Posterior vena cava (tissue), 2 donors: Measurements from ENCODE around the gene RPL26. TPM values are rescaled to one million over a fixed set of nuclear protein-coding genes. Genes with fewer than 3 reads are reported as not detected.
A peak's percentile ranks its signal among the peaks of the same experiment; 100 is the strongest.

Experiments used
- DNase-seq: peaks from one replicate; pipeline ENCODE4 v3.0.0-alpha.2; 2020; ENCODE audit warnings: low spot score
- intact Hi-C, 2 donors: fragments of 100-400 bp; cut with DNase I; formaldehyde crosslinking; loops; one replicate each; pipeline versions ENCODE4 v1.14.1 to v1.14.2; 2022 to 2023
- long read RNA-seq, 2 donors: library from polyadenylated mRNA; unstranded; transcript quantifications; one replicate each; pipeline ENCODE4 v2.0.0, GENCODE V29; 2020 to 2021
- total RNA-seq, 2 donors: library from RNA; stranded (reverse); fragmentation: NEBNext Ultra II Directional; extraction: Animal tissue kit (Norgen Biotek cat#: 25700); gene quantifications; one replicate each; pipeline ENCODE4 v1.2.1, GENCODE V29; 2021
- donor health status: DM: yes; HTN: yes; CAD: no.
- donor health status: DM: yes; HTN: yes; CAD: no.

RPL26 gene
- 1,000 to 10,000 TPM; 1,249 to 1,265 TPM for total RNA-seq
- long read RNA-seq, donor 1, transcript RPL26-214 (4 exons, 528 nt) = major isoform, 102 of 106 reads
- long read RNA-seq, donor 1, partial matches to known transcripts = 1 of 106 reads
- long read RNA-seq, donor 1, other reads (novel, unspliced or antisense) = 0 of 106 reads
- long read RNA-seq, donor 2, transcript RPL26-214 (4 exons, 528 nt) = major isoform, 244 of 266 reads
- long read RNA-seq, donor 2, partial matches to known transcripts = 11 of 266 reads
- long read RNA-seq, donor 2, other reads (novel, unspliced or antisense) = 5 of 266 reads

DNA sequence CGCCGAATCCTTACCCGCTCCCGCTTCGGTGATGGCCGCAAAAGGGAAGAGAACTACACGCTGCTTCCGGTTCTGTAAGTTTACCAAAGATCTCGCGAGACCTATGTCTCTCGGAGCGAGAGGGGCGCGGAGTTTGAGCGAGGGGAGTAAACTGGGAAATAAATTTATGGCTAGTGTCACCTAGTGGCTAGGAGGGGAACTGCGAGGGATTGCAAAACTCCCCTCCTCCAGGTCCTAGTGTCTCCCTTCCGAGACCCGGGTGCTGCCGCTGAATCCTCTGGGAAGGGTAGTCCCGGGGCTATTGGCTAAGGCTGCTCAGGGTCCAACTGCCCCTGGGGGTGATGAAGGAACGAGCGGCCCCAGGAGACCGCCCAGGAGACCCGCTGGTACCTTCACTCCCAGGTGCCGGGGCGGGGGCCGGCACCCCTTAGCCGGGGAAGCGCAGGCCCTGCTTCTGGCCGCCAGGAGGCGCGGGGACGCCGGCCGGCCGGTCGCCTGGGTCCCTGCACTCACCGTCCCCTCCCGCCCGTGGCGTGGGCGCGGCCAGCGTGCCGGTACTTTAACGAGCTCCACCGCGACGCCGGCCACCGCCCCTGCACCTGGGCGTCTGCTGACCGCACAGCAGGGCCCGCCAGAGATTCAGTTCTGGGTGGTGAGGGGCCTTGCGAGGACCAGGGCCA is at the start of gene RPL26:
Gene RPL26, minus strand, starts transcription at position 51 of the 680 bp plus-strand sequence. CDS start 883 bp downstream, outside the sequence.
- DNase-seq = peak; percentile 98
- intact Hi-C loops = no loop called here

DNA sequence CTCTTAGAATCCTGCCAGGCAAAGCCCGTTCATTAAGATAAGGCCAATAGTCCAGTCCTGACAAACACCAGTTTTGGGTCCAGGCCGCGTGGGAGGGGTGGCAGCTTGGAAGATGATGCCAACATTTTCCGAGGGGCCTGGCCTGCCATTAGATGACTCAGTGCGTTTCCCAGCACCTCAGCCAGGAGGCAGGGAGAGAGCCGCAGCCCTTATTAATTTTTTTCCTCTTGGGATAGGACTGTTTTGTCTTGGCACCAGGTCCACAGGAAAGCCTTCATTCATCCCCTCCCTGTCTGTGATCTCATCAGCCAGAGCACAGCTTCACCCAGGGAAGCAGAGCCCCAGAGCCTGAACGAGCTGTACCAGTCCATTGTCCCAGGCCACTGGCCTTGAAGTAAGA is 48.0 kb upstream of the RPL26 start:
- intact Hi-C loops = no loop called here
- peak; percentile 95 for DNase-seq

DNA sequence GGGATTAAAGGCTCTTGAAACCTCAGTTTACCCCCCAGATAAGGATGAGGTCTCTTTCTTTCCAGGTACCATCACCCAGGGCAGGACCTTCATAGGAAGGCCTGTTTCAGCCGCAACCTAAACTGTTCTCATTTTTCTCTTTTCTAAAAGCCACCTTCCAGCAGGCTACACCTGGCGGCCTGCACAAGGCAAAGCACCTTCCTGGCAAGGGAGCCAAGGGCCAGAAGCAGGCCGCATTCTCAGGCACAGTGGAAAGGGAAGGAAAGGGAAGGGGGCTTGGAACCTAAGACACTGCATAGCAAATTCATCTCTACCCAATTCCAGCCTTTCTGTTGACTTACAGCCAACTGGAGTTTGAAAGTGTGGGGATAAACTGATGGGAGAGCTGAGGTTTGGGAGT is 43.8 kb upstream of the RPL26 start:
- DNase-seq = no peak

DNA sequence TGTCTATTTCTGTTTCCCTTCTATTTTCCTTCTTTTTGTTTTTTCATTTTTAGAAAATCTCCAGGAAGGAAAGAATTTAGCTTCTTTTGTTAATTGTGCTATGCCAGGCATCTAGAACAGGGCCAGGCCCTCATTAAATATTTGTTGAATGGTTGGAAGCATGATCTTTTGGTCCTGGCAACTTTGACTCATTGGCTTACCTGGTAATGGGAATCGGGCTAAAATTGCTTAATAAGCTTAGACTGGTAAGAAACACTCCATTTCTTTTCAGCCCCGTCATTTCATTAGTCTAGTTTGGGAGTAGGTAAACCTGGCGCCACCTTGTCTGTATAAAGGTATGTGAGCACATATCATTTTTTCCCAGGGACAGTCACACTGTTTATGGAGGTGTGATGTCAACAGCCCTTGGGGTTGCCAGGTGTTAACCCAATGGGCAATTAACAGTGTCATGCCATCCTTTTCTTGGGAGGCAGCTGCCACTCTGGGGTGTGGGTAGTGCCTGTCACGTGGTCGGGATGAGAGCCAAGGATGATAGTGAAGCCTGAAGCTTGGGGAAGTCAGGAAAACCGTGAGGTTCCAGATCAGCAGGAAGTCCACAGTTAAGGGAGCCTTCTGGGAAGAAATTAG is 43.2 kb upstream of the RPL26 start:
- intact Hi-C loops = no loop called here
- DNase-seq = no peak

More for the DNA sequence above, 43.8 kb upstream of the RPL26 start:
- intact Hi-C loops = no loop called here

DNA sequence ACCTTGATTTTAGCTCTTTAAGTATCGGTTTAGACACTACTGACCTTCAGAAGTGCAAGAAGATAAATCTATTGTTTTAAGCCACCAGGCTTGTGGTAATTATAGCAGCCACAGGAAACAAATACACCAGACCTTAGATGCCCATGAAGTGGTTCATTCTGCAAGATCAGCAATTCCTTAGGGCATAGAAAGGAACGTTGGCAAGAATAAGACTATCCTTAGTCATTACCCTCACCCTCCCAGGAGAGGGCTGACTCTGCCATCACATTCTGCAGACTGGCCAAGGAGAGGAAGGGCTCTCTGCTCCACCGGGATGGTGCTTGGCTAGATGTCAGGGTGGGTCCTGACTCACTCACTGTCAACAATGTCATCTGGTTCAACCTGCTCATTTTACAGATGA is 38.6 kb upstream of the RPL26 start:
- intact Hi-C loops = no loop called here
- no peak for DNase-seq

DNA sequence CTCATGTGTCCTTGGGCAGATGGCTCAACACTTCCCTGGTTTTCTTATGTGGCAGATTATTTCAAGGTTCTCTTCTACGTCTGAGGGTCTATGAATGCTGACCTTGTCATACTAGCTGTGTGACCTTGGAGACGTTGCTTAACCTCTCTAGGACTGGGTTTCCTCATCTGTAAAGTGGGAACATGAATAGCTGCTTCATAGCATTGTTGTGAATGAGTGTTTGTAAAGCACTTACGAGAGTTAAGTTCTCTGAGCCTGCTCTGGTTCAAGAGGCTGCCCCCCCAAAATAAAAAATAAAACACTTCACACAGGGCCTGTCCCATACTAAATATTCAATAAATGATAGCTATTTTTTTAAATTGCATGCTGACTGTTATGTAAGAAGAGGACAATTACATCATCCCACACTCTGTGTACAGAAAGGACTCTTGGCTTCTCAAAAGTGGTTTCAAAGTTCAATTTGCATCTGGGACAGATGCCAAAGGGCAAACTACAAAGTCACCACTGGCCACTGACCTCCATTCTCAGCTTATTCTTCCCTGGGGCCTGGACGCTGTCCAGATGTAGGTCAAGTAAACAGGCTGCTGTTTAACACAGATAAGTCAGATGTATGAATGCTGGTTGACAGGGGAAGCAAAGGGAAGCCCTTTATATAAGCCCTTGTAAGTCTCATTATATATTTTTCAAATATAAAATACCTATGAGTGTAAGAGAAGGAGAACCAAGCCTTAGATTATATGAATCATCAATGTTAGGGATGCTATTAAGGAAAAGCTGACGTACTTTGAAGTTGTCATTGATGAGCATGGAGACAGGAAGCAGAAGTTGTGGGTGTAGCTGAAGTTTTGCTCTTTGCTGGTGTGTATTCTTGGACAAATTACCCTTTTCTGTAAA is 37.3 kb upstream of the RPL26 start:
- DNase-seq = no peak
- intact Hi-C loops = no loop called here

DNA sequence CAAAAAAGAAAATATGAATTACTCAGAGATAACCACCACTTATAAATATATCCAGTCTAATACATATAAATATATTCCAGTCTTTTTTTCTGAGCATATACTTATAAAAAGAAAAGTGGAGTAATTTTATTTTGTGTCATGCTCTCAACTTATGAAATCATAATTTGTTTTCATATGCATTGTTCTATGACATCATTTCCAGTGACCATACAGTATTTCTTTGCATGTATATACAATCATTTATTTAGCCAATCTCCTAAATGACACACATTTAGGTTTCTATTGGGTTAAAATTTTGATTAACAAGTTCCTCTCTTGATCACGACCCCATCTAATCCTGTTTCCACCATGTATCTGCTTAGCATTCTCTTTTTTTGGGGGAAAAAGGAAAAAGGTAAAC is 36.3 kb upstream of the RPL26 start:
- DNase-seq = no peak
- intact Hi-C loops = loop anchor here in 1 of 2 donors (10.0 kb wide), 1 partner anchor 345 kb away; no protein-coding TSS in a partner anchor

DNA sequence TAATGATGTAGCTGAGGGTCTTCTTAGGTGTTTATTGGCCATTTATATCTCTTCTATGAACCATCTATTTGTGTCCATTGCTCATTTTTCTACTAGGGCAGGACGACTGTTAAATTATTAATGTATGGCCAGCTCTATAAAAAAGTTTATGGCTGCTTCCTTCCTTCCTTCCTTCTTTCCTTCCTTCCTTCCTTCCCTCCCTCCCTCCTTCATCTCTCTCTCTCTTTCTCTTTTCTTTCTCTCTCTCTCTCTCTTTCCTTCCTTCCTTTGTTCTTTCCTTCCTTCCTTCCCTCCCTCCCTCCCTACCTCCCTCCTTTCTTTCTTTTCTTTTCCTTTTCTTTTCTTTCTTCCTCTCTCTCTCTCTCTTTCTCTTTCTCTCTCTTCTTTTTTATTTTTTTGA is 35.5 kb upstream of the RPL26 start:
- no peak for DNase-seq
- intact Hi-C loops = loop anchor here in 1 of 2 donors (10.0 kb wide), 1 partner anchor 346 kb away; no protein-coding TSS in a partner anchor

DNA sequence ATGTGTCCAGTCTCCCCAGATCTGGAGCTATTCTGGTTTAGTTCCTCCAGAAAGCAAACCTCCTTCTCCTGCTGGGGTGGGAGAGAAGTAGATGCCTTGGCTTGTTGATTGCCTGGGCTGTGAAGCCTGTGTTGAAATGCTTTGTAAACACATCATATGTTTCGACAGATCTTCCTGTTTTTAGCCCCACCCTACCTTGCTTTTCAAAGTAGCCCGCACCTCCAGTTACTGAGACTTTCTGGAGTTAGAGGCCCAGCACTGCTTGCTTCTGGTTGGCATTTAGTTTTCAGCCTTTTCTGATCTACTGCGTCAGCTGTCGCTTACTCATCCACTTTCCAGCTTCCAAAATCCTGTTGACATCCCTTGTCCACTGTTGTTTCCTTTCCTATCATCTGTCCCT is 34.8 kb upstream of the RPL26 start:
- no peak for DNase-seq
- intact Hi-C loops = loop anchor here in 1 of 2 donors (10.0 kb wide), 1 partner anchor 347 kb away; no protein-coding TSS in a partner anchor

DNA sequence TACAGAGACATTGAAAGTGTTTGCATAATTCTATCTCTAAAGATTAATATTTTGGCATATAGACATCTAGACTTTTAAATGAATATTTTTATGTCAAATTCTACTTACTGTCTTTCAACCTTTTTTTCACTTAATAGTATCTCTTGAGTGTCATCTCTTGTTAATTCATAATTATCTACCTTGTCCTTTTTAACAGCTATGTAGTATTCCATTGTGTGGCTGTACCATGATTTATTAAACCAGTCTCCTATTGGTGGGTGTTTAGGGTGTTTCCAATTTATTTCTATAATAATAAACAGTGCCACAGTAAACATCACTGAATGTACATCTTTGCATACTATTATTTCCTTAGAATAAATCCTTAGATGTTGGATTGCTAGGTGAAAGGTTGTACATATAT is 30.9 kb upstream of the RPL26 start:
- intact Hi-C loops = loop anchor here (5.0 to 10.0 kb wide), 2 partner anchors 351 to 373 kb away; no protein-coding TSS in a partner anchor
- no peak for DNase-seq

DNA sequence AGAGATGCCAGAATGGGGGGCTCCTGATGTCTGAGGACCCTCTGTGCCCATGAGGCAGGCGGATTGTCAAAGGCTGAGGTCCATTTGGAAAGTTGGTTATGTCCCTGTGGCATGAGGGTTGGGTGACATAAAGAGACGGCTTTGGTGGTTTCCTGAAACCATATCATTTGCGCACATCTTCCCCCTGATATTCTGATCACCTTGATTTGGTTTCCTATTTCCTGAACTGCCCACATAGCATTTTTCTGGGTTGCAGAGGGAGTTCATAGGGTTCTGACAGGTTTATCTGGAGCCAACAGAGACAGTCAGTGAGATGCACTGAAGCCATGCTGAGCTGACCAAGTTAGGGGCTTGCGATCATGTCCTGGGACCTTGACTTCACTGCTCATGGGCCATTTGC is 30.3 kb upstream of the RPL26 start:
- no peak for DNase-seq
- intact Hi-C loops = loop anchor here (5.0 to 10.0 kb wide), 2 partner anchors 351 to 374 kb away; no protein-coding TSS in a partner anchor

DNA sequence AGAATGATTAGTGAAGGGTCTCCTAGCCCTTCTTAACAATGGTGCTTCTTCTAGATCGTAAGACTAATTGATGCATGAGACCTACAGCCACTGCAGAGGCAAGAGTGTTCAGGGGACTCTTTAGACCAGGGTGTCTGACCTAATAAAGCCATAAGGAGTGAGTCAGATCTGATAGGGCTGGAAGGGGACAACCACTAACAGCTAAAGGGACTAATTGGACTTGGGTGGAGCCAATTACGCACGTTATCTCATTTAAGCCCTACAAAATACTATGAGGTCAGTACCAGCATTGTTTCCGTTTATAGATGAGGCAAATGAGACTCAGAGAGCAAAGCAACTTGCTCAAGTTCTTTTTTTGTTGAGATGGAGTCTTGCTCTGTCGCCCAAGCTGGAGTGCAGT is 29.1 kb upstream of the RPL26 start:
- no peak for DNase-seq
- intact Hi-C loops = loop anchor here (5.0 to 10.0 kb wide), 2 partner anchors 353 to 375 kb away; no protein-coding TSS in a partner anchor

DNA sequence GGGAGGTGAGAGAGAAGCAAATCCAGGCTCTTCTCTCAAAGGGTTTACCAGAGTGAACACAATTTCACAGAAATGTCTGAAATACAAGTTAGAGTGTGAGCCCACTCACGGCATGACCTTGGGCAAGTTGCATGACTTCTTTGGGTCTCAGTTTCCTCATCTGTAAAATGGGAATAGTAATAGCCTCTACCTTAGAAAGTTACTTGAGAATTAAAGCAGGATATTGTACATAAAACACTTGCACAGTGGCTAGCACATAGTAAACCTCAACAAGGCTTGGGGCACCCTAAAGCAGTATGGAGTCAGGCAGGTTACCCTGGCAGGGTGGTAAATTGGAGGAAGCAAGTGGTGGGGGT is 27.9 kb upstream of the RPL26 start:
- intact Hi-C loops = loop anchor here (5.0 to 10.0 kb wide), 2 partner anchors 354 to 376 kb away; no protein-coding TSS in a partner anchor
- DNase-seq = no peak

DNA sequence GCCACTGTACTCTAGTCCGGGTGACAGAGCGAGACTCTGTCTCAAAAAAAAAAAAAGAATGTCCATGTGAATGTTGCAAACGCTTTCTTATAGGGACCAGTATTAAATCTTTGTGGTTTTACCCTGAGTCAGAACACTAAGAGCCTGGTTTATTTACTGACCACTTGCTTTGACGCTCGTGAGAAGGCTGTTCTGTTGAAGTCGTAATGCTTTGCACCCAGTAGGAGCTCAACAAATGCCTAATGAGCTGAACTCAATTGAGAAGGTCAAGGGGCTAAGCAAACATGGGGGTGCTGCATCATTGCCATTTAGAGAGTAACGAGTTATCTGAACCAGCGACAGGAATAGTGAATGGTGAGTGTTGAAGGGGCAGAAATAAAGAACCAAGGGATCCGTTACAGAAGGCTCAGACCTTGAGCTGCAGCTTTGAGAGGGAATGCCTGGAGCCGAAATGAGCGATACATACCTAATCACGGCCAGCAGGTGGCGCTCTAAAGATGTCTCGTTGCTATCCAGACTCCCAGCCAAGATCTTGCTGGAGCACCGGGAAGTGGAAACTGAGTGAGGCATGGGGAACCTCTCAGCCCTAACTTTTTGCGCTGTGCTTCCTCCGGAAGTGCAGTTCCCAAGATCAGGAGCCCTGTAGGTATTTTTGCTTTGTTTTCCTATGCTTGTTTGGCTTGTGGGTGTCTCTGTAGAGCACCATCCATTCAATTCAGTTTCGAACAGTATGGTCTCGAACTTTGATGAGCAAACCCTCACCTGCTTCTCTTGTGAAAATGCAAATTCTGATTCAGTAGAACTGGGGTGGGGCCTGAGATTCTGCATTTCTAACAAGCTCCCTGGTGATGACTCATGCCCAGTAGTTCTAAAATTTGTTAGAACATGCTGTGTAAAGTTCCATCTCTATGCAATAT is 27.2 kb upstream of the RPL26 start:
- intact Hi-C loops = loop anchor here (5.0 to 10.0 kb wide), 2 partner anchors 355 to 377 kb away; no protein-coding TSS in a partner anchor
- peak; percentile 96 for DNase-seq

DNA sequence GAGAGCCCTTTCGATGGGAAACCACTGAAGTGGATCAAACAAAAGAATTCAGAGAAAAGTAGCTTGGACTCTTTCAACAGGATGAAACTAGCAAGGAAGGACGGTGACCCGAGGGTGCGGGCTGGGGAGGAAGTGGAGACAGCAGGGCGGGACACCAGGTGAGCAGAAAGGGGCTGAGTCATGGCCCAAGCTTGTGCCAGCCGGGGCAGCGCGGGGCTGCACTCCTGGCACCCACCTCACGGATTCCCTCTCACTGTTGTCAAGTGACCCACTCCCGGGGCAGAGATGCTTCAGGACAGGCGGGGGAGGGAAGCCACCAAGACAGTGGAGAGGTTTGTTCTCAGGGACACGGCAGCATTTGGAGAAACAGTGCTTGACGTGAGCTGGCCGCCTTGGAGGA is 25.4 kb upstream of the RPL26 start:
- intact Hi-C loops = no loop called here

DNA sequence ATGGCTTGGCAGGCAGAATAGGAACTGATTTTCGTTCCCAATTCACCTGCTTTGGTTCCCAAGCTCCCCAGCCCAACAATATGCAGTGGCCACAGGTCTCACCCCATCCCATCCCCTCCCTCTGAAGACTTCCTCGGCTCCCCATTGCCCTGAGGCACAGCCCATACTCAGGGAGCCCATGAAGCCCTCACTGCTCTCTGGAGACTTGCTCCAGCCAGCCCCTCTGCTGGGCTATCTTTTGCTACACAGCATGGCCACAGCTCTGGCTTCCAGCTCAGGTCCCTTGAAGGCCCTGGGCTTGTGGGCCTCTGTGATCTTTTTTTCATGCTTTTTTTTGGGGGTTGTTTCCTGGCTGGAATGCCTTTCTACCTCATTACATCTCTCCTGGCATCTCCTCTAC is 23.2 kb upstream of the RPL26 start:
- DNase-seq = no peak

More for the DNA sequence above, 25.4 kb upstream of the RPL26 start:
- DNase-seq = no peak

DNA sequence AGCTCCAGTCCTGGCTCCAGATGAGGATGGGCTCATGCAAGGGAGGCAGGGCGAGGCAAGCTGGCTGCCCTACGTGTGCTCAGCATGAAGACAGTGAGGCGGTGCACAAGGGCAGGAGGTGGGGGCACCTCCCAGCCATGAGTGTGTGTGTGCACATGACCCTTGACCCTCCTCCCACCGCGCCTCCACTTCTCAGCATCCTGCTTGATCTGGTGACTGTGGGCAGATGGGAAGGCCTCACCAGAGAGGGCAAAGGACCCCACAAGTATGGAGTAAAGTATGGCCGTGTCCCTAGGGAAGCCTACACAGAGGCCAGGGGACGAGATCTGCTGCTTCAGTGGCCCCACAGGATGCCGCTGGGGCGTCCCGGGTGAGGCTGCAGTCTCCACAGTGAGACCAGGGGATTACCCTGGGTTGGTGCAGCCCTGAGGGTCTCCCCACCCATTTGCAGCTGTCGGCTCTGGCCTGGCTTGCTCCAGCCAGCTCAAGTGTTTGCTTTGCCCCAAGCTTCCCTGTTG is 22.6 kb upstream of the RPL26 start:
- intact Hi-C loops = no loop called here

More for the DNA sequence above, 23.2 kb upstream of the RPL26 start:
- intact Hi-C loops = no loop called here

More for the DNA sequence above, 22.6 kb upstream of the RPL26 start:
- DNase-seq = no peak
